Loucy (cell line): Measurements from ENCODE around the gene LIN9.

ENCODE experiments used
- CTCF ChIP-seq: fragments of 200-600 bp; sonication (generic); conservative IDR thresholded peaks from 2 replicates; pipeline ENCODE4 v1.5.1; 2014; ENCODE audit warnings: mild to moderate bottlenecking, antibody characterized with exemption, low read length
- EZH2phosphoT487 ChIP-seq: fragments of 200-600 bp; IDR thresholded peaks from 2 replicates; pipeline ENCODE4 v1.6.1; 2018; ENCODE audit warnings: antibody characterized with exemption, mild to moderate bottlenecking, moderate library complexity, borderline replicate concordance

GRCh38 chr1:226268421-226269124, 40.4 kb downstream of the LIN9 start:
- TF ChIP-seq EZH2phosphoT487 = no peak
- no peak for TF ChIP-seq CTCF
